HG03060 (cell line): ENCODE results near the gene EPHB1.
A peak's percentile ranks its signal among the peaks of the same experiment; 100 is the strongest.

ENCODE experiments used
- ATAC-seq: cut with Tn5 transposase; IDR thresholded peaks from one replicate; pipeline ENCODE4 v1.9.1; 2021; ENCODE audit warnings: low read depth, moderate number of reproducible peaks; ENCODE audit not compliant: unreplicated experiment

EPHB1 gene

DNA sequence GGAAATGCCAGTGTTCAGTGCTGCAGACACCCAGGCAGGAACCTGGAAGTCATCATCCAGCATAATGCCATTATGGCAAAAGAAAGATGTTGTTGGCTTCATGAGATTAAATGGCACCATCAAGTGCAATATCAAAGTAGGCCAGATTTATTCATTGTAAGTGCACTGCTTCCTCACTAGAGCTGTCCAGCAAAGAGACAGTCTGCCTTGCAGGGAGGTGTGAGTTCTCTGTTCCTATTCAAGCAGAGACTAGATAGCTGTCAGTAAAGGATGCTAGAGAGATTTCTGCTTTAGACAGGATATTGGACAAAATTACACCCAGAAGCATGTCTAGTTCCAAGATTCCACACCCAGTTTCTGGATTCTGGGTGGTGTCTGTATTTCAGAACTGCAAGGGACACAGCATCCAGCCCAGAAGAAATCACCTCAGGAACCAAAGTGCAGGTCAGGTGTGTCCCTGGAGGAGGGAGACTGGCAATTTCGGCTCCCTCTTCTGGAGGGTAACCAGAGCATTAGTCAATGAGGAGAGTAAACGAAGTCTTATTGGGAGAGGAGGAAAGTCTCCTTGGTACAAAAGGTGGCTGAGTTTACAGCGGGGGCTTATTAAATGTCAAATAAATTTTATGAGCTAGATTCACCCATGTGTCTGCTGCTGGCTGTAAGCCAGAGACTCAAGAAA lies 377.3 kb downstream of the EPHB1 start:
- no peak for ATAC-seq

DNA sequence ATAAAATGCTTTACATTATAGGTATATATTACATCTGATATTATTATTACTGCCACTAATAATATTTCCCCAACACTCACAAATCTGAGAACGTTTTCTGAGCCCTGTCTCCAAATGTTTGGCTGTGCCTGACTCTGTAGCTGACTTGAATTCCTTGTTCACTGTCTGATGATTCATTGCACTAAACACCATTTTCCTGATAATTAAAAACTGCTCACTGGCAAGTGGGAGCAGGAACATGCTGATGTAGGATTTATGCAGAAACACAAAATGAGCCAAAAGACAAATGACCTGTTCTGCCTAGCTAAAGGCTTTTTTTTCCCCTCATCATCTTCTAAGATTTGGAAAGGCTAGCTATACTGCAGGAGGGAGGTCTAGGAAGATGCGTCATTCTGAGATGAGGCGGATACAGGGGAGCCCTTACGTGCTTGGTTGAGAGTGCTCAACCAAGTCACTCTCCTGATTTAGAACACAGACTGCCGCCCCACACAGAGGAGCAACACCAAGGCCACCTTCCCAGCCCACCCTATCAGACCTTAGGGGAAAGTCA lies 380.7 kb downstream of the EPHB1 start:
- ATAC-seq: no peak

DNA sequence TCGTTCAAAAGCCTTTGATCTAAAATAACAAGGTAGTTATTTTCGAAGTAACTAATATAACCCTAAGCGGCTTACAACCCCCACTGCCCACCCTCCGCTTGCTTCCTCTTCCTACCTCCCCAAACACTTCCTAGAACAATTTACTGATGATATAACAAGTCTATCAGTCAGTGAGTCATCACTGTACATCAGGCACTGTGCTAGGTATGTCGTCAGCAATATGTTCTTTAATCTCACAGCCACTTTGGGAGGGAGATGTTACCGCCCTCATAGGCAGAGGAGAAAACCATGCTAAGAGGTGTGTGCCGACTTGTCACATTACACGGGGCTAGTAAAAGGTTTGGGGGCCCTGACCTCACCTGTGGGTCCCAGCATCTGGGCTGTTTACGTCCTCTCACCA lies 381.8 kb downstream of the EPHB1 start:
- ATAC-seq: no peak

- ATAC-seq: no peak
These were observed 383.5 kb downstream of the EPHB1 start for GRCh38 chr3:135178566-135178965.

GRCh38 chr3:135181408-135181807 lies 386.3 kb downstream of the EPHB1 start:
- no peak for ATAC-seq

GRCh38 chr3:135182364-135182998 lies 387.4 kb downstream of the EPHB1 start:
- ATAC-seq: no peak

DNA sequence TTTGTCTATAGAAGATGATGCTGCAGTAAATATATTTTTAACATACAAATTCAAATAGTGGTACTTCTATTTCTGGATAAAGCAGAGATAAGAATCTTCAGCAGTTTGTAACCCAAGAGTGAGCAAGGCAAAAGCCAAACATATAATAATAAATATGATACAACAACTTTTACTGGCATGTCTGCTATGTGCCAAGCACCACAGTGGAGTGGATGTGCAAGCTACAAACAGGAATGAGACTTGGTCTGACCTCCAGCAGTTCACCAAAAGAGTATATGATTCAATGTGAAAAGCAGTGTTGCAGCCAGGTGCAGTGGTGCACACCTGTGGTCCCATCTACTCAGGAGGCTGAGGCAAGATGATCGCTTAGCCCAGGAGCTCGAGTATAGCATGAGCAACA lies 395.6 kb downstream of the EPHB1 start:
- ATAC-seq: no peak

DNA sequence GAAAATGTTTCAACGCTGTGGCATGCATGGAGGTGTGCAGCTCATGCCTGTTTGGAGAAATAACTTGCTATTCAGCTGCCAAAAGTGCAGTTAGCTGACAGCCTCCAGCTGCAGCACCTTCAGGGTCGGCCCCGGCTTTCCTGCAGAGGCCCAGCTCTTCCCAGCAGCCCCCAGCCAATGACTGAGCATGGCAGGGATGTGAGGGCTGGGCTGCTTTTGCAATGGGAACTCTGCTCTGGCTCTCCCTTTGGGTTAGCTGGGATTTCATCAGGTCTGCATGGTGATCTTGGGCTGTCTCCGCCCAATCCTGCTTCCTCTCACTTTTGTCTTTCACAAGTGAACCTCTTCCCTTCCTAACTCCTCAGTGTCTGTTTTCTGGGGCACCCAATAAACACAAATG lies 396.6 kb downstream of the EPHB1 start:
- no peak for ATAC-seq

DNA sequence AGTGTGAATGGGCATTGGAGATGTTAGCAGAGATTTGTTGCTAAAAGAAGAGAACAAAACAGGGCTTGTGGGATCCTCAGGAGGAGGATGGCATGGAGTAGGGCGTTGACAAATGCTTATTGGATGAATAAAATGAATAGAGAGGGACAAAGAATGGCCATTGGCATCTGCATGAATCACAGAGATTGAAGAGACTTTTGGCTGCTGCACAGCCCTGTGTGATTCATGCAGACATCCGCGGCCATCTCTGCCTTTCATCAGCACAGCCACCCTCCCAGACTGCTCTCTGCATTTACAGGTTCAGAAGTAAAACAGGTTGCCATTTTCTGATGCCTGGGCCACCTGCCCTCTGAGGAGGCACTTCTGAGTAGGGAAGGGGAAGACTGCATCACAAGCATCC lies 397.9 kb downstream of the EPHB1 start:
- no peak for ATAC-seq

- no peak for ATAC-seq
These were observed 402.2 kb downstream of the EPHB1 start for GRCh38 chr3:135197246-135197645.

DNA sequence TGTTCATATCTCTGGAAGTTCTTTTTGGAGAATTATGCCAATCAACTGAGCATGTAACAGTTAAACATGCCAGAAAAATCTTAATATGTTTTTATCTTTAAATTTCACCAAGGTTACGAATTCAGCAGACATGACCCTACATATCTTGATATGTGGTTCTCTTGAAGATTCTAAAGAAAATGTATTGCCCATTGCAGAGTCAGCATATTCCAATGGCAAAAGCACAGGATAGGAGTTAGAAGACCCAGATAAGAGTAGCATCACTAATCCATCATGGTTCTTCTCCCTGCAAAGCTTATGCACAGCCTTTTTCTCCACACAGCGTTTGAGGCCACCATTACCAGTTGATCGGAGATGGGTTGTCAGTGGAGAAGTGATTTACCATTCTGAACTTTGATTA lies 402.8 kb downstream of the EPHB1 start:
- no peak for ATAC-seq

DNA sequence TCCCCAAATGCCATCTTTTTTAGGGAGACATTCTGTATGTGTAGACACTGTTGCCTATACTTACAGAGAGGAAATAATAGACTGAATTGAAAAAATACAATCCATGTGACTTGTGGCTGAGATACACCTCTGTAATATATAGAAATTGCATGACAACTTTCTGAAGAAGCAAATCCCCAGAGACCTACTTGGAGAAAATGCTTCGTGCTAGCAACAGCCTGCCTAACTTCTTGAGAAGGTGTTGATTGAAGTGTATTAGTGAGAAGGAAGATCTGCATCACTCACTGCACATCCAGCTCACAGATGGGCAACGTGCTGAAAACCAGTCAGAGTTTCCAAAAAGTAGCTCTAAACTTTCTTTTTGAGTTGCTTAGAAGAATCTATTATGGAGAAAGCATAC lies 404.1 kb downstream of the EPHB1 start:
- ATAC-seq: peak; percentile 59

- no peak for ATAC-seq
These were observed 408.0 kb downstream of the EPHB1 start for GRCh38 chr3:135203026-135203425.

GRCh38 chr3:135213213-135213612 lies 418.2 kb downstream of the EPHB1 start:
- no peak for ATAC-seq

GRCh38 chr3:135213822-135214221 lies 418.8 kb downstream of the EPHB1 start:
- no peak for ATAC-seq

DNA sequence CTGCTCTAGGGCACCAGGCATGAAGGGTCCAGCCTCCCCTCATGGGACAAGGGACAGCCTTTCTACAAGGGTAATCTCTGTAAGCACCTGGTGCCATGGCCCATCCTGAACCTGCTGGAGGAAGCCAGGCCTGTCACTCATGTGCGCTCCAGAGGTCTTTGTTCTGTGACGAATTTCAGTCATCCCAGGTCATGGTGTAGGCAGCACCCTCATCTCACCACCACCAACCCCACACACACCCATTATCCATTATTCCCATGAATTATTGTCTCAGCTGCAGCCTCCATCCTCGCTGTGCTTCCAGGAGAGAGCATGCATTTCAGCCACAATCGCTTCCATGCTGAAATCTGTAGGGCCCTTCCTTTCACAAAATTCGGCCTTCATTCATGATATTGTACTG lies 419.3 kb downstream of the EPHB1 start:
- no peak for ATAC-seq

- ATAC-seq: no peak
These were observed 420.5 kb downstream of the EPHB1 start for GRCh38 chr3:135215516-135215915.

DNA sequence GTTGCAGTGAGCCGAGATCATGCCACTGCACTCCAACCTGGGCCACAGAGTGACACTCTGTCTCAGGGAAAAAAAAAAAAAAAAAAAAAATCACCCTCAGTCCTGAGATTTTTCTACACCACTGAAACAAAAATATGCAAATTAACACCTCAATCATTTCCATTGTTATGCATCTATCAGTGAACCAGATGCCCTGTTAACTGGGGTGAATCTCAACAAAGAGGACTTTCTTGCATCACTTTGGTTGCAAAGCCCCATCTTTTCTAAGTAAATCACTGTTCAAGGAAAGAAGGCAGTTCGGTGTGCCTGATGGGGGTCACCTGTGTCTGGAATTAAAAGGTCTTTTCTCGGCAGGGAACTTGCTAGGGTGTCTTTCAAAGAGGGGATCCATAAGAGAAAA lies 421.6 kb downstream of the EPHB1 start:
- ATAC-seq: no peak

DNA sequence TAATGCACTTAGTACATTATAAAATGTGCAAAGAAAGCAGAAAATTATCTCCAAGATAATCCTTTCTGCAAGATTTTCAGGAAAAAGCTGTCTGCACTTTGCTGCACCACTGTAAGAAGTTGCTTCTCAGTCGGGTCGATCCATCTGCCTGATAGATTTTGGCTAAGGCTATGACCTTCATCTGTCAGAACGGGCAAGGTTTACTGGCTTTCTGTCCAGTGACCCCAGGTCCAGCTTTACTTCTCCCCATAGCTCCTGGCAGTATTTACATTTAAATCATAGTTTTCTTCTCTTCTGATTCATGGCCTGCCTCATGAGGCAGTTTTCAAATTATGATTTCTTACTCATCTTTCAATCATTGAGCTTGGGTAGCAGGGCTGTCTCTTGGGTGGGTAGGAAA lies 422.7 kb downstream of the EPHB1 start:
- ATAC-seq: no peak

DNA sequence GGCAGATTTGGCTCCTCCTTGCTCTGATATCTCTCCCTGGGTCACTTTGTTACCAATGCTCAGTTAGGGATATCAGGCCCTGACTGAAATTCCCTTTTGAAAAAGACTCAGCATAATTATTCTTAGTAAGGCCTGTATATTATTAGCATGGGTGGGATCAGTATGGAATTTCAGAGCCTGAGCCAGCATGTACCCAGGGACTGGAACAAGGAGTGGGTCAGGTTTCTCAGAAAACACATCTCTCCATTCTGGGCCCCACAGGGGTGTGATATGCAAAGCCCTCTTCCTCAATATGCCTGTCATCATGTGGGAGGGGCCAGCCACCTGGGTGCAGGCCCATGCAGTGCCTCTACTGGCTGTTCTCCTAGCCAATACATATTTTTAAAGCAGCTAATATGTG lies 423.2 kb downstream of the EPHB1 start:
- no peak for ATAC-seq

DNA sequence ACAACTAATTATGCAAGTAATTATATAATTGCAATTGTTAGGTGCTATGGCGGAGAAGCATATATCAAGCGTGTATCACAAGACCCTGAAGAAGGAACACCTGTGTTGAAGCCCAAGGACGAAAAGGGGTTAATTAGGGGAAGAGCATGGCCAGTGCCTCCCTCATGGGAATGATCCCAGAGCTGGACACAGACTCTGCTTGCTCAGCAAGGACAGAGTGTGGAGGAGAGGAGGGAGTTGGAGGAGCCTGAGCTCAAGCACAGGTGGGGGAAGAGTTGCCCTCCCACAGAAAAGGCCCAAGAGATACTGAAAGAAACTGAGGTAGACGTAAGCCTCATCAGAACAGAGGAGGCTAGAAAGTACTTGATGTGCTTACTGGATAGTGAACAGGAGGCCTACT lies 423.7 kb downstream of the EPHB1 start:
- ATAC-seq: no peak

DNA sequence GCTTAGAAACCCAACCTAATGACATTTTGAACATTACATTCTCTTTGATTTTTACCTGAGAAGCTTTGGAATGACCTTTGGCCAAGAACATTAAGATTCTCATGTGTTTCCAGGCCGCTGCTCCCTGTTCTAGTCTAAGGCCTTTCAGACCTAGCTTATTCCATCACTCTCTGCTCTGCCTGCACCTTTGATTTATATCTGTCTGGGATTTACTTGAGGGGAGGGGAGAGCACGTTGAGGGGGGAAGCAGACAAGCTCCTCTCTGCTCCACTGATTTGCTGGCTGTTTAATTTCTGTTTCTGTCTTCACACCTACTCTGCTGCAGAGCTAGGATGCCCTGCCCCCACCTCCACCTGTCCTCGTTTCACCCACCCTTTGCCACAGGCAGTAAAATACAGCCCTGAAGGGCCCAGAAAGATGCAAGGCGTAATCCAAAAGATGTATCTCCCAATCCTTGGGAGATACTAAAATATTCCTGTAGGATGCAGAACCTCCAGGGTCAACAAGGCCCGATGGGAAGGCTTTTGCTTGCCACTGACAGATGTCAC lies 429.8 kb downstream of the EPHB1 start:
- no peak for ATAC-seq
